ENCODE measurements around the gene PSMG1. TPM values are rescaled to one million over a fixed set of nuclear protein-coding genes. Genes with fewer than 3 reads are reported as not detected.

PSMG1 gene
- total RNA-seq, 4 donors from 2014 or later: 12.9 to 53.5 (median 30.3) TPM

GRCh38 chr21:39149882-39150281 lies 33.4 kb downstream of the PSMG1 start:
- in situ Hi-C loops (cut with MboI; ENCODE audit: low sequenced_read_pairs in 4 of 4): loop anchor here (10.0 to 25.0 kb wide), 2 partner anchors 638 to 645 kb away; no protein-coding TSS in a partner anchor
- no peak overlapping the region for H3K4me3 ChIP-seq
- TF ChIP-seq CTCF (IDR thresholded peaks at IDR 0.05 in 4 of 5, conservative IDR thresholded peaks at IDR 0.05 in 1 of 5): no peak
- TF ChIP-seq POLR2A (IDR thresholded peaks at IDR 0.05): no peak
- H3K36me3 ChIP-seq: no peaks in the 10 kb centered on the region
- H3K27me3 ChIP-seq: no peaks in the 10 kb centered on the region
- H3K27ac ChIP-seq: no peak overlapping the region
- H3K4me1 ChIP-seq: peaks cover 0 to 5% of the 10 kb centered on the region in 2 donors
- intact Hi-C loops (cut with DNase I; ENCODE audit: low total_unique reads): no loop called here
- no peaks in the 10 kb centered on the region for H3K9me3 ChIP-seq
- DNase-seq (no peak), ATAC-seq (no peak)

- no peak for ATAC-seq
- TF ChIP-seq POLR2A (IDR thresholded peaks at IDR 0.05) (no peak), CTCF (IDR thresholded peaks at IDR 0.05 in 4 of 5, conservative IDR thresholded peaks at IDR 0.05 in 1 of 5) (no peak)
- H3K4me1 ChIP-seq: peaks cover 0 to 5% of the 10 kb centered on the region in 2 donors
- DNase-seq: no peak
- intact Hi-C loops (cut with DNase I; ENCODE audit: low total_unique reads) (no loop called here), in situ Hi-C loops (cut with MboI; ENCODE audit: low sequenced_read_pairs in 4 of 4) (loop anchor here (10.0 to 25.0 kb wide), 2 partner anchors 637 to 644 kb away; no protein-coding TSS in a partner anchor)
- H3K27me3 ChIP-seq: no peaks in the 10 kb centered on the region
- no peaks in the 10 kb centered on the region for H3K9me3 ChIP-seq
- no peaks in the 10 kb centered on the region for H3K36me3 ChIP-seq
- H3K4me3 ChIP-seq: no peak overlapping the region
- H3K27ac ChIP-seq: no peak overlapping the region
Observed at GRCh38 chr21:39148975-39149374, 34.3 kb downstream of the PSMG1 start.

- H3K27ac ChIP-seq: no peak overlapping the region
- intact Hi-C loops (cut with DNase I; ENCODE audit: low total_unique reads) (no loop called here), in situ Hi-C loops (cut with MboI; ENCODE audit: low sequenced_read_pairs in 4 of 4) (loop anchor here (5.0 to 25.0 kb wide), 3 partner anchors 412 to 639 kb away; no protein-coding TSS in a partner anchor)
- peaks cover 9 to 10% of the 10 kb centered on the region in 2 donors for H3K4me1 ChIP-seq
- H3K27me3 ChIP-seq: no peaks in the 10 kb centered on the region
- ATAC-seq: no peak
- TF ChIP-seq POLR2A (IDR thresholded peaks at IDR 0.05) (no peak), CTCF (IDR thresholded peaks at IDR 0.05 in 4 of 5, conservative IDR thresholded peaks at IDR 0.05 in 1 of 5) (no peak)
- no peaks in the 10 kb centered on the region for H3K36me3 ChIP-seq
- no peaks in the 10 kb centered on the region for H3K9me3 ChIP-seq
- no peak for DNase-seq
- no peak overlapping the region for H3K4me3 ChIP-seq
Observed at GRCh38 chr21:39144191-39144590, 39.1 kb downstream of the PSMG1 start.

GRCh38 chr21:39142972-39143371 lies 40.3 kb downstream of the PSMG1 start:
- Histone ChIP-seq H3K27ac (no peak overlapping the region), H3K36me3 (no peaks in the 10 kb centered on the region), H3K4me3 (no peak overlapping the region), H3K4me1 (peaks cover 9 to 10% of the 10 kb centered on the region in 2 donors), H3K9me3 (no peaks in the 10 kb centered on the region), H3K27me3 (no peaks in the 10 kb centered on the region)
- no peak for TF ChIP-seq CTCF (IDR thresholded peaks at IDR 0.05 in 4 of 5, conservative IDR thresholded peaks at IDR 0.05 in 1 of 5)
- no peak for TF ChIP-seq POLR2A (IDR thresholded peaks at IDR 0.05)
- intact Hi-C loops (cut with DNase I; ENCODE audit: low total_unique reads) (no loop called here), in situ Hi-C loops (cut with MboI; ENCODE audit: low sequenced_read_pairs in 4 of 4) (loop anchor here (5.0 to 25.0 kb wide), 3 partner anchors 411 to 638 kb away; no protein-coding TSS in a partner anchor)
- ATAC-seq (no peak), DNase-seq (no peak)

- no peaks in the 10 kb centered on the region for H3K27me3 ChIP-seq
- H3K4me1 ChIP-seq: peaks cover 9 to 10% of the 10 kb centered on the region in 2 donors
- no peaks in the 10 kb centered on the region for H3K36me3 ChIP-seq
- no peak overlapping the region for H3K27ac ChIP-seq
- intact Hi-C loops (cut with DNase I; ENCODE audit: low total_unique reads): no loop called here
- in situ Hi-C loops (cut with MboI; ENCODE audit: low sequenced_read_pairs in 4 of 4): loop anchor here (5.0 to 25.0 kb wide), 3 partner anchors 409 to 637 kb away; no protein-coding TSS in a partner anchor
- no peak overlapping the region for H3K4me3 ChIP-seq
- ATAC-seq (no peak), DNase-seq (no peak)
- TF ChIP-seq POLR2A (IDR thresholded peaks at IDR 0.05) (no peak), CTCF (IDR thresholded peaks at IDR 0.05 in 4 of 5, conservative IDR thresholded peaks at IDR 0.05 in 1 of 5) (no peak)
- H3K9me3 ChIP-seq: no peaks in the 10 kb centered on the region
Observed at GRCh38 chr21:39141502-39141901, 41.7 kb downstream of the PSMG1 start.
